ENCODE results near the gene MAGOH.

GRCh38 chr1:53237638-53238037 is 680 bp downstream of the MAGOH start:
- TF ChIP-seq CTCF (conservative IDR thresholded peaks at IDR 0.05 in 1 of 2, IDR thresholded peaks at IDR 0.05 in 1 of 2; ENCODE audit: low read depth in 1 of 2, low read length in 2 of 2) = no peak
- TF ChIP-seq EZH2 (IDR thresholded peaks at IDR 0.05; ENCODE audit: low read length, missing control alignments) = no peak
